Peyer's patch (tissue), 4 donors: Measurements from ENCODE around the gene HDAC4.

Experiments
- CTCF ChIP-seq, 6 experiments: fragments of 450-650 bp in 4 of 6; fragments of 200-600 bp in 2 of 6; sonication (generic) in 1 of 6; IDR thresholded peaks; one replicate each; pipeline ENCODE4 v1.5.1; 2017 to 2019; ENCODE audit warnings: antibody characterized with exemption in 6 of 6, mild to moderate bottlenecking in 3 of 6, moderate library complexity in 1 of 6
- POLR2A ChIP-seq, 2 donors: fragments of 450-650 bp; IDR thresholded peaks; one replicate each; pipeline ENCODE4 v1.5.1; 2017; ENCODE audit warnings: antibody characterized with exemption in 2 of 2, mild to moderate bottlenecking in 2 of 2, moderate library complexity in 2 of 2

- TF ChIP-seq CTCF (IDR thresholded peaks at IDR 0.05) (no peak), POLR2A (IDR thresholded peaks at IDR 0.05) (no peak)
Observed at GRCh38 chr2:239238381-239238780, 162.4 kb downstream of the HDAC4 start.
